HG03097 (cell line): ENCODE data around the gene MAP9.
A peak's percentile ranks its signal among the peaks of the same experiment; 100 is the strongest.
"Not testable (repeated sequence)": the region's sequence is repeated elsewhere in the genome, so short reads cannot be mapped to it uniquely, and the experiment has no call there.

Experiments
- ATAC-seq: cut with Tn5 transposase; IDR thresholded peaks from one replicate; pipeline ENCODE4 v1.9.1; 2021; ENCODE audit not compliant: unreplicated experiment, low FRiP score

The MAP9 gene

GRCh38 chr4:155353923-155354540, 22.7 kb downstream of the MAP9 start:
- peak; percentile 92 for ATAC-seq

GRCh38 chr4:155342142-155342541, 34.6 kb downstream of the MAP9 start:
- no peak for ATAC-seq

GRCh38 chr4:155339999-155340398, 36.8 kb downstream of the MAP9 start:
- ATAC-seq = no peak

DNA sequence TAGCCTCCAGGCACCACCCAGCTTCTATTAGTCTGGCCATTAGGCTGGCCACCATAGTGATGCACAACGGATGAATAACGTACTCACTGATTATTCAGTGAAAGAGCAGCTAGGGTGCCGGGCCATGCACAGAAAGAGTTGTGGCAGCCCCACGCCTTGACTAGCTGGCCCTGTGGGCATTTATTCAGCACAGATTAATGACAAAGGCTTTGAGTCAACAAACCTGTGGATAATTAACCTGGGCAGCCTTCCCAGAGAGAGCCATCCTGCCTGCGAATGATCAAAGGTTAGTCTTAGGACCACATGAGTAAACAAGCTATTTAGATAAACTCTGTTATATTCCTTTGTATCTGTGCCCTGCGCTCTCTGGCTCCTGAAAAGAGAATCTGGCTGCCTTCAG, 37.2 kb downstream of the MAP9 start:
- no peak for ATAC-seq

DNA sequence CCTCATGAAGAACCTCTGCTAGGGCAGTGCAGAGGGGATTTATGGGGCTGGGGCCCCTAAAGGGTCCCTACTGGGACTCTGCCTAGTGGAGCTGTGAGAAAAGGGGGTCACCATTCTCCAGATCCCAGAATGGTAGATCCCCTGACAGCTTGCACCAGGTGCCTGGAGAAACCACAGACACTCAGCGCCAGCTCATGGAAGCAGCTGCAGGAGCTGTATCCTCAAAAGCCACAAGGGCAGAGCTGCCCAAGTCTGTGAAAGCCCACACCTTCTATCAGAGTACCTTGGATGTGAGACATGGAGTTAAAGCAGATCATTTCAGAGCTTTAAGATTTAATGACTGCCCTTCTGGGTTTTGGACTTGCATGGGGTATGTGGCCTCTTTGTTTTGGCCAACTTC, 38.6 kb downstream of the MAP9 start:
- ATAC-seq = no peak

GRCh38 chr4:155336242-155336641, 40.5 kb downstream of the MAP9 start:
- no peak for ATAC-seq

DNA sequence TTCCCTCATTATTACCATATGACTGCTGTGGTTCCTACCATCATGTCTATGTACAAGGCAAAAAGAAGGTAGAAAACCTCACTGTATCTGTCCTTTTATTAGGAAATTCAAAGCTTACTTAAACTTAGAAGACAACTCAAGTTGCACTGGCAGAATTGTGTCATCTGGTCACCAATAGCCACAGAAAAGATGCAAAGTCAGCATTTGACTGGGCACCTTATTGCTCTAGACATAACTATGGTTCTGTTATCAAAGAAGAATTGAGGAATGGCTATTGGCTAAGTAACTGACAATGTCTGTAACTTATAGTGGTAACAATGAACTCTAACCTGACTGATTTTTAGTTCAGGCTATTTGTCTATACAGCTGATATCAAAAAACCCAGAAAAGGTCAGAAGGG, 45.3 kb downstream of the MAP9 start:
- no peak for ATAC-seq

DNA sequence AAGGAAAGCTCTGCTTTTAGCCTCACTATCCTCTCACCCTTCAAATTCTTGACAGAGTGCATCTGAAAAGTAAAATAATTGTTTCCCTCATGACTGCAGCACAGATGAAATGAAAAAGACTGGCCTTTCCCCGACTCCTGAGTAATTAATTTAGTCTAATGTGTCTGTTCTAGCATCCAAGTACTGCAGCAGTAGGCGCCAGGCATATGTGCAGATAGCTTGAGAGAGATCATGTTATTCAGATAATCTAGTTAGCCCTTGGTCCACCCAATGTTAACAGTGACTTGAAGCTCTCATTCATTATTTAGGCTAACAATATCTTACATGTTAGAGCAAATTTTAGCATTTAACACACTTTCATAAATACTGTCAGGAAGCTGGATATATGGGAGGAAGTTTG, 54.0 kb downstream of the MAP9 start:
- ATAC-seq = no peak

DNA sequence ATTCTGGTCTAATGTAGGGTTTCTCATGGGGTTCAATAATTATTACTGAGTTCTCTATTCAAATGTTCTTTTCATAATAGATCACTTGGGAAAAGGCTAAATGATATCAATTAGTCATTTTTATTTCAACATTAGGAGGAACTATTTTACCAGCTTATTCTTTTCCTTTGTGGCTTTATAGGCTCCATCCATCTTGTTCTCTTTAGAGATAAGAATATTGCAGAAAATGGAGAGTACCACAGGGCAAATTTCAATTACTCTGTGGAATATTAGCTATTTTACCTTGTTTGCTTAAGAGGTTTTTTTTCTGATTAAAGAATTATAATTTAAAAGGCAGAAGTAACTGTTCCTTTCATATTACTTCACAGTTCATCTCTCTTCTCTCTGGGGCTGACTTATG, 55.8 kb downstream of the MAP9 start:
- ATAC-seq = no peak

GRCh38 chr4:155319516-155319915, 57.2 kb downstream of the MAP9 start:
- no peak for ATAC-seq

- ATAC-seq = not testable (repeated sequence)
Measured at GRCh38 chr4:155312027-155312426, 64.7 kb downstream of the MAP9 start.

GRCh38 chr4:155307731-155308277, 69.0 kb downstream of the MAP9 start:
- no peak for ATAC-seq

DNA sequence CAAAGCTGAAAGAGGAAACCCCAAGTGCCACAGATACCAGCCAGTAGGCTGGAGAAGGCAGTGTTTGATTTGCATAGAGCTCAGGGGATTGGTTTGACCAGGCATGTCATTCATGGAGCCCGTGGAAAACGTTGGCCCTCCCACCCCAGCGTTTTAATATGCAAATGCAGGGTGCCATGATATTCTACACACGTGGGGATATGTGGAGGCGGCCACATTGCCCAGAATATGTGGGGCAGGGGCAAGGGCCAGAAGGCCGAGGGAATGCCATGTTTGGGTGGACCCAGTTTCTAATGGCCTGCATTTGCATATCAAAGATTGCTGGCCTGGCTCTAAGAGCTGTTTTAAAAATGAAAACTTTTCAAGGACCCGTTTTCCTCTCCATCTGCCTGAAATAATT, 71.1 kb downstream of the MAP9 start:
- no peak for ATAC-seq

- ATAC-seq = no peak
Measured at GRCh38 chr4:155304375-155304774, 72.4 kb downstream of the MAP9 start.

- no peak for ATAC-seq
Measured at GRCh38 chr4:155299103-155299502, 77.7 kb downstream of the MAP9 start.
